Suprapubic skin (tissue), 4 donors: ENCODE measurements around the gene GRID2. TPM values are rescaled to one million over a fixed set of nuclear protein-coding genes. Genes with fewer than 3 reads are reported as not detected.

ENCODE experiments used
- DNase-seq, 2 donors: peaks; one replicate each; pipeline ENCODE4 v3.0.0-alpha.2; 2019; ENCODE audit warnings: low spot score in 2 of 2
- H3K27ac ChIP-seq: fragments of 200-600 bp; sonication (generic); one replicate; pipeline ENCODE4 v1.5.1; 2019
- H3K27me3 ChIP-seq: fragments of 200-600 bp; sonication (generic); one replicate; pipeline ENCODE4 v1.5.1; 2019
- H3K36me3 ChIP-seq: fragments of 200-600 bp; sonication (generic); one replicate; pipeline ENCODE4 v1.5.1; 2019
- H3K4me1 ChIP-seq: fragments of 200-600 bp; sonication (generic); one replicate; pipeline ENCODE4 v1.5.1; 2019
- H3K4me3 ChIP-seq: fragments of 200-600 bp; sonication (generic); one replicate; pipeline ENCODE4 v1.5.1; 2019; ENCODE audit warnings: mild to moderate bottlenecking
- H3K9me3 ChIP-seq: fragments of 200-600 bp; sonication (generic); one replicate; pipeline ENCODE4 v1.5.1; 2019
- EP300 ChIP-seq: sonication (generic); formaldehyde crosslinking; IDR thresholded peaks from one replicate; pipeline ENCODE4 v1.6.1; 2017; ENCODE audit warnings: antibody characterized with exemption
- POLR2A ChIP-seq, 2 donors: fragments of 450-650 bp; IDR thresholded peaks; one replicate each; pipeline ENCODE4 v1.6.1; 2017; ENCODE audit warnings: antibody characterized with exemption in 2 of 2, mild to moderate bottlenecking in 2 of 2, moderate library complexity in 2 of 2
- POLR2AphosphoS5 ChIP-seq, 3 donors: sonication (generic); formaldehyde crosslinking; IDR thresholded peaks; one replicate each; pipeline ENCODE4 v1.6.1; 2017; ENCODE audit warnings: antibody characterized with exemption in 3 of 3
- WGBS: methylation state at CpG from one replicate; pipeline ENCODE4 v1.1.5; 2018; 5-methylcytosine and 5-hydroxymethylcytosine counted together
- total RNA-seq, 4 donors: library from RNA; depleted of rRNA; stranded (reverse); fragments of >200 nt; gene quantifications; one replicate each; pipeline ENCODE4 v1.1.0, GENCODE V29; 2016
- TF ChIP-seq, protein P1 (sequence below), 2 donors: fragments of 200-600 bp in 1 of 2; fragments of 450-650 bp in 1 of 2; sonication (generic) in 1 of 2; IDR thresholded peaks; one replicate each; pipeline ENCODE4 v1.5.1; 2016 to 2019; ENCODE audit warnings: antibody characterized with exemption in 2 of 2, mild to moderate bottlenecking in 1 of 2, moderate library complexity in 1 of 2

Gene GRID2
- total RNA-seq, 4 donors from 2014 or later: not detected

DNA sequence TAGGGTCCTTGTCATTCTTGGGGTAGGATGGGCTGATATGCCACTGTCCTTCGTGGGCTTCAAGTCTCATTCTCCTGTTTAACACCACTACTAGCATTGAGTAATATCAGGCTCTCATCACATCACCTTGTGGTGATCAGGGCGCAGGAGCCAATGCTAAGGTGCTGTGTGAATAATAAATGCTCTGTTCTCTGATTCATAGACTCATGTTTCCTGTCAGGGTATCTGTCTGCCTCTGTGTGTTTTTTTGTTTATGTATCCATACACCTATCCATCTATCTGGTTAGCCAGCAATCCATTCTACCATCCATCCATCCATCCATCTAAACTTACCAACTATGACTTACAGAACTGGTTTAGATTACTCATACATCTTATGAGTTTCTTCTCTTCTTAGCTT, 999.7 kb downstream of the GRID2 start:
- H3K9me3 ChIP-seq: no peaks in the 10 kb centered on the region
- no peaks in the 10 kb centered on the region for H3K27me3 ChIP-seq
- WGBS: 75% methylated on average over 2 of the region's 2 CpGs
- H3K27ac ChIP-seq: no peak overlapping the region
- DNase-seq: no peak
- TF ChIP-seq POLR2AphosphoS5 (IDR thresholded peaks at IDR 0.05) (no peak), EP300 (no peak), POLR2A (IDR thresholded peaks at IDR 0.05) (no peak)
- TF ChIP-seq, protein P1, sequence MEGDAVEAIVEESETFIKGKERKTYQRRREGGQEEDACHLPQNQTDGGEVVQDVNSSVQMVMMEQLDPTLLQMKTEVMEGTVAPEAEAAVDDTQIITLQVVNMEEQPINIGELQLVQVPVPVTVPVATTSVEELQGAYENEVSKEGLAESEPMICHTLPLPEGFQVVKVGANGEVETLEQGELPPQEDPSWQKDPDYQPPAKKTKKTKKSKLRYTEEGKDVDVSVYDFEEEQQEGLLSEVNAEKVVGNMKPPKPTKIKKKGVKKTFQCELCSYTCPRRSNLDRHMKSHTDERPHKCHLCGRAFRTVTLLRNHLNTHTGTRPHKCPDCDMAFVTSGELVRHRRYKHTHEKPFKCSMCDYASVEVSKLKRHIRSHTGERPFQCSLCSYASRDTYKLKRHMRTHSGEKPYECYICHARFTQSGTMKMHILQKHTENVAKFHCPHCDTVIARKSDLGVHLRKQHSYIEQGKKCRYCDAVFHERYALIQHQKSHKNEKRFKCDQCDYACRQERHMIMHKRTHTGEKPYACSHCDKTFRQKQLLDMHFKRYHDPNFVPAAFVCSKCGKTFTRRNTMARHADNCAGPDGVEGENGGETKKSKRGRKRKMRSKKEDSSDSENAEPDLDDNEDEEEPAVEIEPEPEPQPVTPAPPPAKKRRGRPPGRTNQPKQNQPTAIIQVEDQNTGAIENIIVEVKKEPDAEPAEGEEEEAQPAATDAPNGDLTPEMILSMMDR (IDR thresholded peaks at IDR 0.05): no peak
- H3K4me3 ChIP-seq: no peak overlapping the region
- no peaks in the 10 kb centered on the region for H3K4me1 ChIP-seq
- H3K36me3 ChIP-seq: no peaks in the 10 kb centered on the region

DNA sequence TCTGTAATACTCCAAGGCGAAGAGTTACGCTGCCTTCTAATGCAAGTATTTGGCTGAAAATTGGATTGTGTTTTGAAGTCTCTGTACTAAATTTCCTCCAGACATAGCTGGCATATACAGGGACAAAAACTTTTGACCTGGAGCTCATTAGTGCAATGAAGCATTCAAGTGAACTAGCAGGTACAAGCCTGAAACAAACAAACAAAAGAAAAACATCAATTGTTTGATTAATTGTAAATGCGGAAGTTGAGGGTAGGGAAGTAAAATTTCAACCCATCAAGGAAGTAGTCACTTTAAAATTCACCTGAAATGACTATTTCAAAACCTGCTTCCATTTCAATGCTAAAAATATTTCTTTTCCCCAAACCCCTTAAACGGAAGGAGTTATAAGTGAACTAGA, 1008.5 kb downstream of the GRID2 start:
- H3K4me3 ChIP-seq: no peak overlapping the region
- H3K36me3 ChIP-seq: no peaks in the 10 kb centered on the region
- TF ChIP-seq POLR2AphosphoS5 (IDR thresholded peaks at IDR 0.05) (no peak), POLR2A (IDR thresholded peaks at IDR 0.05) (no peak), EP300 (no peak)
- TF ChIP-seq, protein P1 (IDR thresholded peaks at IDR 0.05): no peak
- H3K27me3 ChIP-seq: no peaks in the 10 kb centered on the region
- no peaks in the 10 kb centered on the region for H3K4me1 ChIP-seq
- DNase-seq: no peak
- H3K27ac ChIP-seq: no peak overlapping the region
- 76% methylated on average over 4 of the region's 4 CpGs for WGBS
- no peaks in the 10 kb centered on the region for H3K9me3 ChIP-seq

DNA sequence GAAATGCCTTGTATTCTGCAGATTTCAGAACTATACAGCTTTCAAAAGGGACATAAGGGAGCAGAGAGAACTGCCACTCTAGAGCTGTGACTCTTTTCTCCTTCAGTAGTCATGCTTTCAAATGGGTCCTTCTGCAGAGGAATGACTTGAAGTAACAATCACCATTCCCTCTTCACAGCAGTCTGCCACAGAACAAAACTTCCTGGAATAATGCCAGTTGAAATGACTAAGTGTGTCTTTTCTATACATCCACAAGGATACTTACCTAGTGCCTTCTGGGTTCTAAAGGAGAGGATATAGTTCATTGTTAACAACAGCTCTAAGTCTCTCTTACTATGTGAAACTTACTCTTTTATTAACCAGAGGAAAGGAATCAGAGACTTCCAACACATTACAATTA, 1009.4 kb downstream of the GRID2 start:
- no peak overlapping the region for H3K27ac ChIP-seq
- no peak for DNase-seq
- TF ChIP-seq, protein P1 (IDR thresholded peaks at IDR 0.05): no peak
- TF ChIP-seq EP300: no peak
- no peak for TF ChIP-seq POLR2AphosphoS5 (IDR thresholded peaks at IDR 0.05)
- TF ChIP-seq POLR2A (IDR thresholded peaks at IDR 0.05): no peak
- H3K4me1 ChIP-seq: no peaks in the 10 kb centered on the region
- H3K4me3 ChIP-seq: no peak overlapping the region
- H3K9me3 ChIP-seq: no peaks in the 10 kb centered on the region
- no peaks in the 10 kb centered on the region for H3K36me3 ChIP-seq
- no peaks in the 10 kb centered on the region for H3K27me3 ChIP-seq

DNA sequence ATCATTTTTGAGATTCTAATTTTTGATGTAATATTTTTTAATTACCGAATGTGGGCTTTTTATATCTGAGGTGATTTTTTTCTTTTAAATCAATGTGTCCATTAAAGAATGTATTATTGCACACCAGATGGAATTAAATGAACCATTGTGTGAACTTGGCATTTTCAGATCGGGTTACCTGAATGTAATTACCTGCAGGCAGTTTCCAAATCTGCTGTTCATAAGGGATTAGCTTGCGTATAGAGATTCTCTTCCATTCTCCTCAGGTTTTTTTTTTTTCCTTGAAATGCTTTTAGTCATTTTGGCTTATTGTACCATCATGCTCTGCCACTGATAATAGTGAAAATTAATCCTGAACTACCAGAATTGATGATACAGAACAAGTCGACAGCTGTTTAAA, 1013.3 kb downstream of the GRID2 start:
- Histone ChIP-seq H3K9me3 (no peaks in the 10 kb centered on the region), H3K4me3 (no peak overlapping the region), H3K27ac (no peak overlapping the region), H3K36me3 (no peaks in the 10 kb centered on the region), H3K27me3 (no peaks in the 10 kb centered on the region), H3K4me1 (no peaks in the 10 kb centered on the region)
- 43% methylated on average over 4 of the region's 4 CpGs for WGBS
- no peak for DNase-seq
- TF ChIP-seq POLR2A (IDR thresholded peaks at IDR 0.05) (no peak), POLR2AphosphoS5 (IDR thresholded peaks at IDR 0.05) (no peak)
- TF ChIP-seq, protein P1 (IDR thresholded peaks at IDR 0.05): no peak

DNA sequence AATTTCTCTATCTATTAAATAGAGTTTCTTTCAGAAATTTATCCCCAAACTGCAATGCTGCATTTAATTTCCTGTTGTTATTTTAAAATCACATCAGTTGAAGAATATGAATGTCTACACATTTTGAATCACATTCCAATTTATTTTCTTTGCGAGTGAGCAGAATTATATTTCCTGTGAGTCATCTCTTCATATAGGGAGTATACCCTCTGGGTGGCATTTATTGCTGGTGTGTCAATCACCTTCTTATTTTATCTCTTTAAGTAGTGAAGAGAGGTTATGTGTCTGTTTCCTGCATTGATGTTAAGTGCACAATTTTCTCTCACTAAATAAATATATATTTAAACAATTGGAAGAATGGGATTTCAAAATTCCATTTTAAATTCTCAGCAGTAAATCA, 1013.8 kb downstream of the GRID2 start:
- no peak overlapping the region for H3K27ac ChIP-seq
- no peaks in the 10 kb centered on the region for H3K27me3 ChIP-seq
- no peak for TF ChIP-seq EP300
- no peak for TF ChIP-seq POLR2A (IDR thresholded peaks at IDR 0.05)
- TF ChIP-seq, protein P1 (IDR thresholded peaks at IDR 0.05): no peak
- no peak for TF ChIP-seq POLR2AphosphoS5 (IDR thresholded peaks at IDR 0.05)
- H3K36me3 ChIP-seq: no peaks in the 10 kb centered on the region
- no peak for DNase-seq
- no peak overlapping the region for H3K4me3 ChIP-seq
- H3K4me1 ChIP-seq: no peaks in the 10 kb centered on the region
- H3K9me3 ChIP-seq: no peaks in the 10 kb centered on the region
- 32% methylated on average over 1 of the region's 1 CpG for WGBS
